GM18909 (cell line): ENCODE results near the gene NRGN.

Experiments
- ATAC-seq: cut with Tn5 transposase; IDR thresholded peaks from one replicate; pipeline ENCODE4 v1.9.1; 2021; ENCODE audit warnings: mild to moderate bottlenecking; ENCODE audit not compliant: unreplicated experiment, poor library complexity

The NRGN gene

DNA sequence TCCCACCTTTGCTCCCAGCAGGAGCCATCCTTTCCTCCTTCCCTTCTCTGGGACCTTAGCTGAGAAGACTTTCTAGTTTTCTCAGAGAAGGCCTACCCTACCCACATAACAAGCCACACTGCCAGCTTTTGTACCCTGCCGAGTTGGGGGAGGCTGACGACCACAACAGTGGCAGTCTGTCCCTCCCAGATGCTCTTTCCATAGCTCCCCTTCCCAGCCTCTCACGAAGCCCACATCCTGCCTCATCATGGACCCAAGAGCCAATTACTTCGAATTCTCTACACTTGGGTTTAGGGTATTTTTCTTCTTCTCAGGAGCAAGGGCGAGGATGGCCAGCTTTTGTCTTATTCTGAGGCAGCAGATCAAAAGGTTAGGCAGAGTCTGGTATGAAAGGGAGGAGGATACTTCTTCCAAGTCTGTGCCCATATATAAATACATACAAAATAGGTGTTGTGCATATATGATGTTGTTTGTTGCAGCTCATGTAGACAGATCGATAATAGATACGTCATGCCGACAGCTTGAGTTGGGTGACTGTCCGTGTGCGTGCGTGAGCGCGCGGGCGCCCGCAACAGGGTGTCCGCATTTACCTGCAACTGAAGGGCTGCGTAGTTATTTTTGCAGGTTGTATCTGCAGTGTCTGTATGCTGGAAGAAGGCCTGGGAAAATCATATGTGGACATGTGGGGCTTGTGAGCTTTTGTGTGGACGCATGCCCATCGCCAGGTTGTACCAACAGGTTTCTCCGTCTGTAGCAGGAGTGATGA is 846 bp upstream of the NRGN start:
- no peak for ATAC-seq

- peak; percentile 50 for ATAC-seq
Measured at GRCh38 chr11:124740277-124740882, 638 bp downstream of the NRGN start.

- ATAC-seq, result no peak
Measured at GRCh38 chr11:124742555-124742954, 2.8 kb downstream of the NRGN start.

DNA sequence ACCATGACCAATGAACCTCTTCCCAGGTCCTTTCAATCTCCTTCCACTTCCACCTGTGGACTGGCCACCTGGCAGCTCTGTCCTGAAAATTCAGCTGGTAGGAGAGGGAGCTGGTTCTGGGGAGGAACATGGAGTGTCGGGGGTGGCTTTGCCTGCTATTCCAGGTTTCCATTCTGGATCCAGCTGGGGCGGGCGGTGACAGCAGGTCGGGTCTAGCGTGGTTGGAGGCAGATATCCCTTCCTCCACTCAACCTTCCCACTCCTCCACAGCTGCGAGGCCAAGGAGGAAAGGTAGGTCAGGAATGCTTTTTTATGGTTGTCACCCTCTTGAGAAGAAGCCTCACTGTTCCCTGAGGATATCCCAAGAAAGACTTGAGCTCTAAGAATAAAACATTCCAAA is 3.3 kb downstream of the NRGN start:
- no peak for ATAC-seq

GRCh38 chr11:124745270-124745834 is 5.6 kb downstream of the NRGN start:
- no peak for ATAC-seq

DNA sequence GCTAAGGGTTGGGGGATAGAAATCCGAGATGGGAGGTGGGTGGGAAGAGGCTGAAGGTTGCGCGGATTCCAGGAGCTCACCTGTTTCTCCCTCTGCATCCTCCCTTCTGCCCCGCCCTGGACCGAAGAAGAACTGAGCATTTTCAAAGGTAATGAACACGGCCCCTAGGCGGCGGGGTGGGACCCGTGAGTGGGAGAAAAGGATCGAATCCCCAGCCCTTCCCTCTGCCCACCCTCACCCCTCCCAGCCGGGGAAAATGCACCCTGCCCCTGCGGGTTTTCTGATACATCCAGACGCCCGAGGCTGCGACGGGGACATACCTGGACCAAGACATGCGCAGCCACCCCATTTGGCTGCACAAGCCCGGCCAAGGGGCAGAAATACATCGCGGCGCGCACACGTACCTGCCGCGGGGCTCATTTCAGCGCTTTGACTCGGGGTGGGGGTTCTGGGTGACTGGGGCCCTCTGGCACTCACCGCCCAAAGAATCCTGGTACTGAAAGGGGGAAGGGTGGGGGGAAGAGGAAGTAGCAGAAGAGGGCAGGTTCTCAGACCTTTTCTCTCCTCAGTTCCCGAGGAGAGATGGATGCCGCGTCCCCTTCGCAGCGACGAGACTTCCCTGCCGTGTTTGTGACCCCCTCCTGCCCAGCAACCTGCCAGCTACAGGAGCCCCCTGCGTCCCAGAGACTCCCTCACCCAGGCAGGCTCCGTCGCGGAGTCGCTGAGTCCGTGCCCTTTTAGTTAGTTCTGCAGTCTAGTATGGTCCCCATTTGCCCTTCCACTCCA is 6.3 kb downstream of the NRGN start:
- peak; percentile 17 for ATAC-seq

DNA sequence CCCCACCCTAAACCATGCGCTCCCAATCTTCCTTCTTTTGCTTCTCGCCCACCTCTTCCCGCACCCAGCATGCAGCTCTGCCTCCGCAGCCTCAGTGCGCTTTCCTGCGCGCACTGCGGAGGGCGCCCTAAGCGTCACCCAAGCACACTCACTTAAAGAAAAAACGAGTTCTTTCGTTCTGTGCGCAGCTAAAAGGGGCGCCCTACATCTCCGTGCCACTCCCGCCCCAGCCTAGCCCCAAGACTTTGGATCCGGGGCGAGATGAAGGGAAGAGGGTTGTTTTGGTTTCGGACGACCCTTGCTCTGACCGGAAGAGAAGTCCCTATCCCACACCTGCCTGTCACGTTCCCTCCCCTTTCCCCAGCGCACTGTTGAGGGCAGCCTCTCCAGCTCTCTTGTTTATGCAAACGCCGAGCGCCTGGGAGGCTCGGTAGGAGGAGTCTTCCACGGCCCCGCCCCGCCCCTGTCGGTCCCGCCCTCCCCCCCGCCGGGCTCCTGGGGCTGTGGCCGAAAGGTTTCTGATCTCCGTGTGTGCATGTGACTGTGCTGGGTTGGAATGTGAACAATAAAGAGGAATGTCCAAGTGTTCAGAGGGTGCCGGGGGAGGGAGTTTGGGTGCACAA is 7.0 kb downstream of the NRGN start:
- ATAC-seq, result peak; percentile 92

DNA sequence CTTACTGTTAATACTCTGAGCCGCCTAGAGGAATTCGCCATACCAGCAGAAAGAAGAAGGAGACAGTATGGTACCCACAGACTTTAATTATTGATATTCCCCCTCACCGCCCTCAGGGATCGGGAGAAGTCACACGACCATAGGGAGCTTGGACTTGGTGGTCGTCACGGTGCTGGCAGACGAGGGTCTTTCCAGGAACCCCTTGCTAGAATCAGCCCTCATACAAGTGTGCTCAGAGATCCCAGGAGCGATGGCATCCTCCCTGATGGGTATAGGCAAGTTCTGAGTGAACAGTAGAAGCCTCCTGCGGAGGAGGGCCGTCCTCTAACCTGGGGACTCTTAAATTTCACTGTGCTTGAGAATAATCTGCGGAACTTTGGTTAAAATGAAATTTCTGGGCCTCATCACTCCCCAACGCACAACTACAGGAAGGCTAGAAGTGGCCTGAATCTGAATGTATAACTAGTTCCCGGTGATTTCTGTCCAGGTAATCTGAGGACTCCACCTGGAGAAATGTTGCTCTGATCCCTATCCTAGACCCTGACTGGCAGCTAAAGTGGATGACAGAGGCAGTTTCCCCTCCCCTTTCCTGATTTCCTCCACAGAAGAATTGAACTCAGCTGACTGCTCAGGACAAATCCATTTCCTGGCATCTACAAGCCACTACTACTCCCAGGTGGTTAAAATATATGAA is 7.8 kb downstream of the NRGN start:
- no peak for ATAC-seq

DNA sequence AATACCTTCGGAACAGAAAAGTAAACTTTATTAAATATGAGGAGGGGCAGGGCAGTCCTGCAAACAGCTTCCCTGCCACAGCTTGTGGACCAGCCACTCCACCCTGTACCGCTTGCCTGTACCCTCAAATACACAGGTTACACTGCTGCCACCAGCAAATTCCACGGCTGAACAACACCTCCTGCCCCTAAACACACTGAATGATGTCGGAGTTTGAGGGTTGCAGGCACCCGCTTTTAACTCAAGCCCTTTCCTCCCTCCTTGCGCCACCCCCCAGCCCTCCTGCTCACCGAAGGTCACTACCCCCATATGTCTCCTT is 8.3 kb downstream of the NRGN start:
- ATAC-seq, result no peak

- no peak for ATAC-seq
Measured at GRCh38 chr11:124748481-124749343, 9.0 kb downstream of the NRGN start.

GRCh38 chr11:124749912-124750311 is 10.2 kb downstream of the NRGN start:
- ATAC-seq, result no peak

DNA sequence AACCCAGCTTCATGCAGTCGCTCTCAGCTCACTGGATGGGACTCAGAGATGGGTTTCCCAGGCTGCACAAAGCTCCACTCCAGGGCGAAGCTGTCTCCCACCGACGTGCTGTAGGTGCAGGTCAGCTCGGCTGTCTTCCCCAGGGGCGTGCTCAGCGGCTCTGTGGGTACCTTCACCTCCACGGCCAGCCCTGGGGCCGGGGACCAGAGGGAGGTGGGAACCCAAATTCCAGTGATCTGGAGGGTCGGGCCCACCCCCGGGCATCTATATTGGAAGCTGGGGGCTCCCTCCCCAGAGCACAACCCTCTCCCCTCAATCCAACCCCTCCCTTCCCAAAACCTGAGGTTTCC is 11.6 kb downstream of the NRGN start:
- no peak for ATAC-seq

DNA sequence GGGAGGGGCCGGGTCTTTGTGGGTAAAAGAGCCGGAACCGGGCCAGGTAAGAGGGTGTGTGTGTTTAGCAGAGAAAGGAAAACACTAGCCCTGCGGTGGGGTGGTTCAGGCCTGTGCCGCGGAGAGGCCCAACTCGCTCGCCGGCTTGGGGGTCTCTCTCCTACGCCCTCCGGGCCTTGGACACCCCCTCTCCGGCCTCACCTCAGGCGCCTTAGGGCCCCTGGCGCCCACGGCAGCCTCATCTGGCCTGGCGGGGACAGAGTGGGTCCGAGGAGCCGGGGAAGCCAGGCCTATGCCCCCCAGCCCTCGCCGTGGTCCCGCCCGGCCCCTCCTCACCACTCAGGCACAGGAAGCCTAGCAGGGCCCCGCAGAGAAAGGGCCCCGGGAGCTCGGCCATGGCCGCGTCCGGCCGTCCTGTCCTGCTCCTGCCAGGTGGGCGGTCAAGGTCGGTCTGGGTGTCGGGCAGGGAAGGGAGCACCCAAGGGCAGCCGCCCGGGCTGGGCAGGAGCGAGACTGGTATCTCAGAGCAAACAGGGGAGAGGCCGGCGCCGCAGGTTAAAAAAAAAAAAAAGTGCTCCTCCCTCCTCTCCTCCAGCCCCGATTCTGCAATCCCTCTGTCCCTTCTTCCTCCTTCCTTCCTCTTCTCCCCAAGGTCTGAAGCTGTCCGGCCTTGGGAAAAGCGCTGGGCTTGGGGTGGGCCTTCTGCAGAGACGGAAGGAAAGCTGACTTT is 12.2 kb downstream of the NRGN start, which contains the start of gene VSIG2:
Gene VSIG2, minus strand, starts transcription at position 515 of the 730 bp plus-strand sequence. Its CDS starts 118 bp downstream, at position 397.
- ATAC-seq, result no peak

GRCh38 chr11:124752471-124753102 is 12.8 kb downstream of the NRGN start:
- no peak for ATAC-seq

GRCh38 chr11:124753205-124753604 is 13.5 kb downstream of the NRGN start:
- no peak for ATAC-seq

- ATAC-seq, result no peak
Measured at GRCh38 chr11:124753624-124754023, 13.9 kb downstream of the NRGN start.

- ATAC-seq, result no peak
Measured at GRCh38 chr11:124754309-124754708, 14.6 kb downstream of the NRGN start.

DNA sequence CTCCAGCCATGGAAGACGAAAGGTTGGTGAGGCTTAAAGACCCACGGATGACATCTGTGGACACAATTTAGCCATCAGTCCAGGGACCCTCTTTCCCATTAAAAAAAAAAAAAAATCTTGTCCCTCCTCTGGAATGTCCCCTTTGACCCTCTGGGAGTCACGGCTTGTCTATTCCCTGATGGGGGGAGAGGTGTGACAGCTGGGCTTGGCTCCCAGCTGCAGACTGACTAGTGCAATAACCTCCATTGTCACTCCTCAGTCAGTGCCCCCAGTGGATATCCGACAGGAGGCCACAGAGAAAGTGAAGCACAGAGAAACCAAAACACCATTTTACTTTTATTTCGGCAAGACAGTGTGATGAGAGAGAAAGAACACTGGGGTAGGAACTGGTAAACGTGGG is 15.0 kb downstream of the NRGN start:
- no peak for ATAC-seq
